RWPE1 (cell line): ENCODE measurements around the gene PRKN.
A peak's percentile ranks its signal among the peaks of the same experiment; 100 is the strongest.

ENCODE experiments used
- CTCF ChIA-PET: fragments of 350-600 bp; sonication (Branson Sonifier 250); formaldehyde crosslinking; extraction: SDS; loops from one replicate; lab custom pipeline; 2021; lab: Yijun Ruan, JAX
- POLR2A ChIA-PET: fragments of 400-600 bp; formaldehyde crosslinking; extraction: SDS; loops from one replicate; lab custom pipeline; 2020; ENCODE audit warnings: antibody characterized with exemption; ENCODE audit not compliant: low non-redundant PET; lab: Yijun Ruan, JAX
- DNase-seq: peaks from one replicate; pipeline ENCODE4 v3.0.0; 2012; ENCODE audit warnings: low spot score
- H3K27ac ChIP-seq: fragments of 450-650 bp; 2 replicates; pipeline ENCODE4 v1.5.1; 2017
- CTCF ChIP-seq: fragments of 450-650 bp; conservative IDR thresholded peaks from 2 replicates; pipeline ENCODE4 v1.5.1; 2017; ENCODE audit warnings: low read depth, mild to moderate bottlenecking

PRKN gene

DNA sequence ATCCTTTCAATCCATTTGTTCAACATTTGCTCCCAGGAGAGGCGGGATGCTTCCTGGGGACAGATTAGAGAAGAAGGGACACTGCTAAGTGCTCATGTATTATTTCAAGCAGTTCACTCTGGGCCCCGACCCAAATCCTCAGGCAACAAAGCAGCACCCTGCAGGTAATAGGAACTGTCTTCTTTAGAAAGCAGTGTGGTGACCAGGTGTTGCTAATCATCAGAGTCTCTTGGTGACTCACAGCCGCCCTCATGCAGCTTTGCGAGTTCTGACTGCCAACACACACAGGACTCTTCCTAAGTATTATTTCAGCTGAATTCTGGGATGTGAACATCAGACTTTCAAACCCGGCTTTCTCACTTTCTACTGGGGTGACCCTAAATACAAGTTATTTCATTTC is 356.4 kb downstream of the PRKN start:
- POLR2A ChIA-PET = no interaction called here
- no peak overlapping the region for H3K27ac ChIP-seq

GRCh38 chr6:162369091-162369490 is 358.5 kb downstream of the PRKN start:
- ChIA-PET POLR2A (no interaction called here), CTCF (interaction anchor here (0.7 kb wide), 1 partner anchor 20 kb away, joined by 3 read pairs; no protein-coding TSS in a partner anchor)
- DNase-seq = no peak
- TF ChIP-seq CTCF = no peak
- no peak overlapping the region for H3K27ac ChIP-seq

More for the DNA sequence above, 356.4 kb downstream of the PRKN start:
- DNase-seq = peak; percentile 5
- no peak for TF ChIP-seq CTCF
- CTCF ChIA-PET = no interaction called here

- DNase-seq = no peak
- ChIA-PET CTCF (no interaction called here), POLR2A (no interaction called here)
- TF ChIP-seq CTCF = no peak
- H3K27ac ChIP-seq = no peak overlapping the region
These were observed 363.1 kb downstream of the PRKN start for GRCh38 chr6:162364488-162364887.

DNA sequence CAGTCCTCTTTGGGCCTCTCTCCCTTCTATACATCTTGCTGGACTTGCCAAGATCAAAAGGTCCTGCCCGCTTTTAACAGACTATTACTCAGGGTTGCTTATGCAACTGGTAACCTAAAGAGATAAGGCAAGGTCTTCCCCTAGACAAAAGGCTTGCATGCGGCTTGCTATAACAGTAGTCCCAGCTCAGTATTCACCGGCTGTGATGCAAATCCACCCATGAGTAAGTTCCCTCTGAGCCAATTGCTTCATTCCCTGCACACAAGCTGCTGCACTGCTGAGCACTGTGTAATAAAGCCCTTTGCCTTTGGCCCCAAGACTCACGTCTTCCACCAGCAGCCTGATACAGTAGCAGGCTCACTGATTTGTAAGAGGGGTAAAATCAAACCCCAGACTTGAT is 363.8 kb downstream of the PRKN start:
- no peak for DNase-seq
- POLR2A ChIA-PET = no interaction called here
- no peak overlapping the region for H3K27ac ChIP-seq
- TF ChIP-seq CTCF = no peak
- CTCF ChIA-PET = interaction anchor here (0.6 kb wide), 1 partner anchor 224 kb away, joined by 4 read pairs; no protein-coding TSS in a partner anchor

DNA sequence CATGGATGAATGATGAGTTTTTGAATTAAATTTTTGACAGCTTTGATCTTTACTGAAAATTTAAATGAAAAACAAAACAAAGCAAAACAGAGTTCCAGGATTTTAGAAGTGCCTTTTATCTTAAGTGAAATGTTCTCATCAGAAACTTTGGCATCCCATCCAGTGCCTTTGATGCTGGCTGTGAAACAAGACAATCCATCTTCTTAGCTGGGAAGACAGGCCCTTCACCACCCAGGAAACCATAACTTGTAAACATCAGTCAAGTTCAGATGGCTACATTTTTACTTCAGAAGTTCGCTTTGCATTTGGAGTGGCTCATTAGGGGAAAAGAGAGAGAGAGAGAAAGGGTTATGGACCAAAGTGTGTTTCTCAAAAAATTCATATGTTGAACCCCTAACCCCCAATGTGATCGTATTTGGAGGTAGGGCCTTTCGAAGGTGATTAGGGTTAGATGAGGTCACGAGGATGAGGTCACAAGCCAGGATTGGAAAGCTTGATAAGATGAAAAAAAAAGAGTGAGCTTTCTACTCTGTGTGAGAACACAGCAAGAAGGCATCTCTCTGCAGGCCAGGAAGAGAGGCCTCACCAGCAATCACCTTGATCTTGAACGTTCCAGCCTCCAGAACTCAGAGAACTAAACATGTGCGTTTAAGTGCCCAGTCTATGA is 366.5 kb downstream of the PRKN start:
- no peak overlapping the region for H3K27ac ChIP-seq
- no peak for TF ChIP-seq CTCF
- DNase-seq = no peak
- CTCF ChIA-PET = no interaction called here
- POLR2A ChIA-PET = no interaction called here

GRCh38 chr6:162358625-162359024 is 368.9 kb downstream of the PRKN start:
- CTCF ChIA-PET = no interaction called here
- TF ChIP-seq CTCF = no peak

More at GRCh38 chr6:162358625-162359024, 368.9 kb downstream of the PRKN start:
- POLR2A ChIA-PET = no interaction called here
- DNase-seq = no peak
- no peak overlapping the region for H3K27ac ChIP-seq
